GM12892 (cell line): ENCODE data around the gene IFT20.

Experiments
- POLR2A ChIP-seq: IDR thresholded peaks from 2 replicates; pipeline ENCODE4 v1.6.1; 2011; ENCODE audit warnings: low read depth, low read length, control low read depth
- TAF1 ChIP-seq: IDR thresholded peaks from 2 replicates; pipeline ENCODE4 v1.6.1; 2011; ENCODE audit warnings: low read depth, mild to moderate bottlenecking, control low read depth, low read length, borderline replicate concordance

DNA sequence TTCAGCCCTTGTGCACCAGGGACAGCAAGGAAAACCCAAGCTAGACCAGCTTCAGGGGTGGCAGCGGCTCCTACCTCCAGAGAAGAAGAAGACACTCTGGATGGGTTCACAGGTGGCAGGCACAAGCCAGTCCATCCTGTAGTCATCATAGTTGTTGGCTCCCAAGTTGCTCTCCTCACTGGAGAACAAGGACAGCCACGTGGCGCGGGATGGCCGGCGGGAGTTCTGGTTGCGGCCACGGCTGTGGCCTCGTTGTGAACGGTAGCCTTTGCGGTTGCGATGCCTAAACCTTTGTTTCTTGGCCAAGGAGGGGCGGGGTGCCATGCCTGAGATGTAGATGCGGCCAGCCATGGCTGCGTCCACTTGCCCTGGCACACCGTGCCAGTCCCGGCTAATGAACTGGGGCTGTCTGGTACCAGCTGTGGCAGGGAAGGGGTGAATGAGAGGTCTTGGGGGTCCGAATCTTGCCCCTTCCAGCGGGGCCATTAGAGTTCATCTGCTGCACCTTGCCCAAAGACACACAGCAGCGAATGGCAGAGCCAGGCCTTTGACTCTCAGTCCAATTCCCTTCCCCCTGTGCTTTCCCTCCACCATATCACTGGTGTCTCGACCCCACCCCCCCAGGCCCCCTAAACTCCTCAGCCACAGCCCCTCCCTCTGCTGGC, 32.5 kb upstream of the IFT20 start:
- no peak for TF ChIP-seq TAF1
- no peak for TF ChIP-seq POLR2A
